GM19240 (cell line): Measurements from ENCODE around the gene PKNOX2.

Source experiments
- DNase-seq: peaks from one replicate; pipeline ENCODE4 v3.0.0; 2011; ENCODE audit warnings: low spot score; ENCODE audit not compliant: insufficient read length

The PKNOX2 gene

GRCh38 chr11:125333354-125334073 is 169.0 kb downstream of the PKNOX2 start:
- no peak for DNase-seq

GRCh38 chr11:125335106-125335505 is 170.6 kb downstream of the PKNOX2 start:
- no peak for DNase-seq

GRCh38 chr11:125337836-125338834 is 173.6 kb downstream of the PKNOX2 start:
- no peak for DNase-seq

GRCh38 chr11:125338886-125339811 is 174.6 kb downstream of the PKNOX2 start:
- DNase-seq, result no peak

DNA sequence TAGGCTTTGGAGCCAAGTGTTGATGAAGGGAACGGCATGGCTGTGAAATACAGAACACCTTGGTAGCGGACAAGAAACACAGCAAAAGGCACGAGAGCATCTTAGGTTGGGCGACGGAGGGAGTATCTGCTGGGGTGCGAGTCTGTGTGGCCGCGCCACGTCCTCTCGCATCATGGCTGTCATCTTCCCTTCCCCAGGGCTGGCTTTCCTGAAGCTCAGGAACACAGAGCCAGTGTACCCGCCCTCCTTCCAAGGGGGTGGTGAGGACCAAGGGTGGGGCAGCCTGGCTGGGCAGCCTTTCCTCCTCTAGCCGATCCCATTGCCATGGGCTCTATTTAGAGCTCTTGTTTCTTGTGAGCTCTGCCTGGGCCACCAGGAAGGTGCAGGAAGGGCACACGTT is 177.1 kb downstream of the PKNOX2 start:
- DNase-seq, result no peak

- no peak for DNase-seq
Observed at GRCh38 chr11:125342281-125342930, 177.9 kb downstream of the PKNOX2 start.

GRCh38 chr11:125343086-125343717 is 178.7 kb downstream of the PKNOX2 start:
- DNase-seq, result no peak

DNA sequence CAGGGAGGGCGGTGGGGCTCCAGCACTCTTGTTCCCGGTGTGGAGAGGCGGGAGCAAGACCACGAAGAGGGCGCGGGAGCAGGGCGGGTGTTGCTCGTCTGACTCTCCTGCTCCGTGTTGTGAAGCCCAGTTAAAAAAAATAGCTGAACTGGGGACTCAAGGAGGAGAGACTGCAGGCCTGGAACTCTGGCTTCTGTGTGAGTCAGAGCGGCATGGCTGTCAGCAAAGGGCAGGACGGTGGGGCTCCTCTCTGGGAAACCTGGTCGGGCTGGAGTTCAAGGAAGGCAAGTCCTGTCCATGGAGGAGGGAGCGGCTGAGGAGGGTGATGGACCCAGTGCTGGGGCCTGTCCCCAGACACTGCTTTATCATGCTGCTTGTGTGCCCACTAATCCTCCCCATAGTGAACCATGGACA is 179.2 kb downstream of the PKNOX2 start:
- no peak for DNase-seq

- DNase-seq, result no peak
Observed at GRCh38 chr11:125344846-125345420, 180.4 kb downstream of the PKNOX2 start.

DNA sequence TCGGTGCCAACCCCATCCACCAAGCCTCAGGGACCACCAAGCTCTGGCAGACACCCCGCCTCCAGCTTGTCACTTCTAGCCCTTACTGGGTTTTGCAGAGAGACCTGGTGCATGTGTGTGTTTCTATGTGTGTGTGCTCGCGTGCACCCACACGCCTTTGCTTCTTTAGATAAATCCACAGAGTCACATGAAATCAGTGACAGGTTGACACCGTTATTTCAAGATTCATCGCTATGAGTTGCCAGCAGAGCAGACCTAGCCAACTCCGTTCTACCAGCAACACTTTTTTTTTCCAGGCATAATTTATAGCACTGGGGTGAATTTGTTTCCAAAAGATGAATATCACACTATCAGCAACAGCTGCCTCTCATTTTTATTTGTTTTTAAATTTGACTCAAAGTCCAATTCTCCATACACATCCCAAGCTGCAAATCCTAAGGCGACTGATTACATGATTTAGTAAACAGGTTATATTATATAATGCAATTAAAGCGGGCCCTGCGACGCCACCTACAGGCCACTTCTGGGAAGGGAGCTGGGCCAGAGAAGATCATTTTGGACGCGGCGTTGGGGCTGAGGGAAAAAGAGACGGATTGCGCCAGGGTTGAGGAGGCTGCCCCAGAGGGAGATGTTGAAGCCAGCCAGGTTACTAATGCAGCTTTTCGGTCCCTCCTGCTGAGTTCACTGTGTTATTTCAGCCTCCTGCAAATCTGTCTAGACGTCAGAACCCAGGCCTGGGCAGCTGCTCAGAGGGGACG is 181.0 kb downstream of the PKNOX2 start:
- peak; percentile 42 for DNase-seq

- no peak for DNase-seq
Observed at GRCh38 chr11:125346179-125346530, 181.6 kb downstream of the PKNOX2 start.

DNA sequence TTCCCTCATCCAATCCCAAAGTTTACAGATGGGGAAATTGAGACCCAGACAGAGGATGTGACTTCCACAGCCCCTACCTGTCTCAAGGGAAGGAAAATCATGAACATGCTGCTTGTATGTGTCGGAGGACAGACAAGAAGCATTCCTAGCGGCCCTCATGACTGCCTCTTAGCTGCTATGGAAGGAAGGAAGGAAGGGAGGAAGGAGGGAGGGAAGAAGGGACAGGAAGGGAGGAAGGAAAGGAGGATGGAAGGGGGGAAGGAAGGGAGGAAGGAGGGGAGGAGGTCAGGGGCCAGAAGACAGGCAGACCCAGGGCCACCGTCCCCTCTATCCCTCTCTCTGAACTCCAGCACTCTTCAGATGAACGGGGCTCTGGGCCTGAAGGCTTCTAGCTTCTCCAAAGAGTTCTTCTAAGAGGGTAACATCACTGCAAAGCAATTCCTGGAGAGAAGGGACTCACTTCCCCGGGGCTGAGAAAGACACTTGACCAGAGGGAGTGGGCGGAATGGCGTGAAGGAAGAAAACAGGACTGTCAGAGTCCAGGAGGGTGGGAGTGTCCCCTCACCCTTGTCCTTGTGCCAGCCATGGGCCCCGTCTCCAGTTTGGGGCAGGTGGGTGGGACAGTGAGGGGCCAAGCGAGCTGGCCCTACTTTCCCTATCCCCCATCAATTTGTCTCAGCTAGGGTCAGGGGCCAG is 182.2 kb downstream of the PKNOX2 start:
- no peak for DNase-seq

DNA sequence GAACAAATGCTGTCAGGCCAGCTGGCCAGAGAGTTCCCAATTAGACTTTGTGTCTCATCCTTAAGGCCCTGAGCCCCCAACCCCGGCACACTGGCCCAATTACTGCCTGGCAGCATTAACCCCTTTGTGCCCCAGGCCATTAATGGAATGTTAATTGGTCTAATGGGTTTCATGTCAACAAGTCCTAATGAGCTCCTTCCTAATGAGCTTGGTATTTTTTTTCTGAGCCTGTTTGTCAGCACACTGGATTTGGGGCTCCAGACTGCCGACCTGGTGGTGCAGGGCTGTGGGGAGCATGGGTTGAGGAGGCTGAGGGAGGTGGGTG is 182.7 kb downstream of the PKNOX2 start:
- no peak for DNase-seq

DNA sequence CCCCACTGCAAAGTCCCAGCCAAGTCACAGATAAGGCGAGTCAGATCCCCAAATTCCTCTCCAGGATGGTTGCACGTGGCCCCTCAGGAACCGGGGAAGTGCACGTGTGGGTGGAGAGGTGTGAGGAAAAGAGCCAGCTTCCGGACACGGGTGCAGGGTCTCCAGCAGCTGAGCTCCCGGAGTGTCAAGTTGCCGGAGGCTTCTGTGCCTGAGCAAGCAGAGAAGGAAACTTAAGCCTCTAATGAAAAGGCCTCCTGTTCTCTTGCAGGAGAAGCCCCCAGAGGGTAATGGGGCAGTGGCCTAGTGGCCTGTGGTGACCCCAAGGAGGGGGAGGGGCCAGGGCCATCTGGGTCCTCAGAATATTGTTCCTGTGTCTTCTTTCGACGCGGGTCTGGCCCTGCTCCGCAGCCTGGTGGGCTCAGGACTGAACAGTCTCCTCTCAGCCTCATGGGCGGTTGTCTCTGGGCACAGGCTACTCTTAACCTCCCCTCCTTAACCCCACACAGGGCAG is 183.6 kb downstream of the PKNOX2 start:
- DNase-seq, result no peak

GRCh38 chr11:125348674-125349309 is 184.2 kb downstream of the PKNOX2 start:
- DNase-seq, result no peak

DNA sequence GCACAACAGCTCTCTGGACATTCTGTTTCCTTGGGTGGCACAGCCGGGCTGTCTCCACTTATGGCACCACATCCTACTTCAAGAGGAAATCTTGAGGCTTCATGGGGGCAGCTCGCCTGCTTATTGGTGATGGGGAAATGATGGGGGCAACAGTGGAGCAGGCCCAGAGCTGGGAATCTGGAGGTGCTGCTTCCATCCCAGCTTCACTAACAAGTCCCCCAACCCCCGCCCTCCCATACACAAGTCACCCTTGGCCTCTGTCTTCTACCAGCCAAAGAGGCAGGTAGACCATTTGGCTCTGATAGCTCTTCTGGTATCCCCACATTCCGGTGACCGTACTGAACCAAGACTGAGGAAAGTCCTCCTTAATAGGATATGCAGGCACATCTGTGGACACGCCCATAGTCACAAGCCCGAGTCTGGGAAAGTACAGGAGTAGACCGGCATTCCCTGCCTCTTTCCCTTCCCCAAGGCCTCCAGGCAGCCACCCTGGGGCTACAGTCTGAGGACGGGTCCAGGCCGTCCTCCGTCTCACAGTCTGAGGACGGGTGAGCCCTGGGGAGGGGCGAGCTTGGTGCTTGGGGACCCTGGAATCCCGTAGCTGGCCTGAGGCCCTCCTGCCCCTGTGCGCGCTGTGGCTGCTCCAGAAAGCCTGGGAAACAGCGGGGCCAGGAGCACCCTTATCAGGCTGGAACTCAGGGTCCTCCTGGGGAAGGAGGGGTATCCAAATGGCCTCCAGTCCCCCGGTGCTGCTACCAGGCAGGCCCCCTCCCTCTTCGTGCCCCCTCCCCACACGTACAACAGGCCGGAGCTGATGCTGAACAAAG is 185.9 kb downstream of the PKNOX2 start:
- no peak for DNase-seq
